Adrenal gland (tissue), 5 donors: ENCODE measurements around the gene C18orf32.
"Not testable (repeated sequence)": the region's sequence is repeated elsewhere in the genome, so short reads cannot be mapped to it uniquely, and the experiment has no call there.

Experiments
- CTCF ChIP-seq, 6 experiments: fragments of 450-650 bp in 4 of 6; fragments of 200-600 bp in 2 of 6; sonication (generic) in 1 of 6; IDR thresholded peaks; 1 replicate in 5 of 6; 2 replicates in 1 of 6; pipeline versions ENCODE4 v1.5.1 to v1.8.0; 2016 to 2021; ENCODE audit warnings: antibody characterized with exemption in 6 of 6, mild to moderate bottlenecking in 2 of 6, moderate library complexity in 1 of 6
- POLR2A ChIP-seq, 2 donors: fragments of 450-650 bp; IDR thresholded peaks; one replicate each; pipeline ENCODE4 v1.6.1; 2017; ENCODE audit warnings: antibody characterized with exemption in 2 of 2, mild to moderate bottlenecking in 2 of 2, moderate library complexity in 1 of 2
- donor health status: DM: no; HTN: no; CAD: no.

GRCh38 chr18:49474935-49475334 lies 12.1 kb downstream of the C18orf32 start:
- not testable (repeated sequence) for TF ChIP-seq CTCF, POLR2A (IDR thresholded peaks at IDR 0.05)
